Measurements from ENCODE around the gene ZC3HAV1. TPM values are rescaled to one million over a fixed set of nuclear protein-coding genes. Genes with fewer than 3 reads are reported as not detected.

The ZC3HAV1 gene
- total RNA-seq, 2 experiments from 2014 or later = 47.4 to 52.4 TPM

- H3K4me3 ChIP-seq (ENCODE audit: low read depth, low read length, poor library complexity, severe bottlenecking) = peak overlapping the region; percentile 29
- H4K20me1 ChIP-seq (ENCODE audit: insufficient read depth, low read length) = no peaks in the 10 kb centered on the region
- ChIA-PET POLR2A (interaction anchor here (0.6 kb wide), 1 partner anchor 23 kb away, joined by 3 read pairs; no protein-coding TSS in a partner anchor), CTCF (ENCODE audit: unreplicated experiment) (no interaction called here)
- no peaks in the 10 kb centered on the region for H3K9me2 ChIP-seq (ENCODE audit: insufficient read depth, low read length)
- no TSS peak for BruUV-seq (replicated peaks)
- no peak for DNase-seq (ENCODE audit: low spot score)
- H3K27ac ChIP-seq (ENCODE audit: low read depth, low read length, poor library complexity, severe bottlenecking) = peak overlapping the region; percentile 30
- no peak for TF ChIP-seq EZH2phosphoT487 (IDR thresholded peaks at IDR 0.05; ENCODE audit: borderline replicate concordance, low read depth, low read length)
- no peak for TF ChIP-seq CTCF (conservative IDR thresholded peaks at IDR 0.05; ENCODE audit: low read length)
- peaks cover 84% of the 10 kb centered on the region for H3K79me2 ChIP-seq (ENCODE audit: insufficient read depth, low read depth, low read length)
- peak overlapping the region; percentile 12; the same call in 1 of the 2 replicates for H2AFZ ChIP-seq (ENCODE audit: low read length)
- peaks cover 49% of the 10 kb centered on the region for H3K4me1 ChIP-seq (ENCODE audit: insufficient read depth, low read length, poor library complexity, severe bottlenecking)
- no peaks in the 10 kb centered on the region for H3K9me3 ChIP-seq (ENCODE audit: low read length)
- H3K4me2 ChIP-seq (ENCODE audit: low read length) = peak overlapping the region; percentile 59
- intact Hi-C loops (cut with micrococcal nuclease; ENCODE audit: unreplicated experiment) = loop anchor here (10.0 kb wide), 1 partner anchor 1815 kb away; no protein-coding TSS in a partner anchor
- H3K36me3 ChIP-seq (ENCODE audit: insufficient read depth, low read length) = peaks cover 45% of the 10 kb centered on the region
These were observed 10.2 kb downstream of the ZC3HAV1 start for GRCh38 chr7:139099172-139099947.

GRCh38 chr7:139095194-139095659, 14.3 kb downstream of the ZC3HAV1 start:
- peak overlapping the region; percentile 61 for H3K4me3 ChIP-seq (ENCODE audit: low read depth, low read length, poor library complexity, severe bottlenecking)
- DNase-seq (ENCODE audit: low spot score) = peak; percentile 90
- H3K27ac ChIP-seq (ENCODE audit: low read depth, low read length, poor library complexity, severe bottlenecking) = peak overlapping the region; percentile 93
- peaks cover 45% of the 10 kb centered on the region for H3K4me1 ChIP-seq (ENCODE audit: insufficient read depth, low read length, poor library complexity, severe bottlenecking)
- peak overlapping the region; percentile 81 for H3K4me2 ChIP-seq (ENCODE audit: low read length)
- no TSS peak for BruUV-seq (replicated peaks)
- H3K9me2 ChIP-seq (ENCODE audit: insufficient read depth, low read length) = no peaks in the 10 kb centered on the region
- peak overlapping the region; percentile 25; the same call in 1 of the 2 replicates for H2AFZ ChIP-seq (ENCODE audit: low read length)
- H3K9me3 ChIP-seq (ENCODE audit: low read length) = no peaks in the 10 kb centered on the region
- peaks cover 85% of the 10 kb centered on the region for H3K79me2 ChIP-seq (ENCODE audit: insufficient read depth, low read depth, low read length)
- intact Hi-C loops (cut with micrococcal nuclease; ENCODE audit: unreplicated experiment) = loop anchor here (2.0 to 10.0 kb wide), 2 partner anchors 14 to 1820 kb away; partner anchors contain the start of gene ZC3HAV1
- H3K36me3 ChIP-seq (ENCODE audit: insufficient read depth, low read length) = peaks cover 55% of the 10 kb centered on the region
- TF ChIP-seq CTCF (conservative IDR thresholded peaks at IDR 0.05; ENCODE audit: low read length) = peak; percentile 65
- no peak for TF ChIP-seq EZH2phosphoT487 (IDR thresholded peaks at IDR 0.05; ENCODE audit: borderline replicate concordance, low read depth, low read length)
- POLR2A ChIA-PET = interaction anchor here (0.6 to 3.2 kb wide), 24 partner anchors 9 to 1383 kb away, joined by 3 to 51 read pairs (median 4); no protein-coding TSS in a partner anchor
- CTCF ChIA-PET (ENCODE audit: unreplicated experiment) = interaction anchor here (0.9 to 1.6 kb wide), 2 partner anchors 9 to 24 kb away, joined by 3 to 9 read pairs; no protein-coding TSS in a partner anchor
- H4K20me1 ChIP-seq (ENCODE audit: insufficient read depth, low read length) = no peaks in the 10 kb centered on the region

Measured in OCI-LY7 (cell line).